Measurements from ENCODE around the gene MDFI.

MDFI gene

DNA sequence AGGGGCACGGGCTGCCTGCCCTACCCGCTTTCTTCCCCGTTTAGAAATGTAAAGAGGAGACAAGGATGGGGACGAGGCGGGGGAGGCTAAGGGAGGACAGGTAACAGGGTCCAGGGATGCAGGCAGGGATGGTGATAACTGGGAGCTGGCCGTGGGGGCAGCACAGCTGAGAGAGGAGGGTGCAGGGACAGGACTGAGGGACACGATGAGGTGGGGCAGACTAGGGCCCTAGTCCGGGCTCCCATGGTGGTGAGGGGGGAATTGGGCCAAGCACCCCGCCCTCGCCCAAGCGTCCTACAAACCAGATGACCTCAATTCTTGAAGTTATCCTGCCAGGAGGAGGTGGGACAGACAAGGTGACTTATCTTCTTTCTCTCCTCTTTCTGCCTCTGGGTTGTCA, 44.4 kb upstream of the MDFI start:
- no peak overlapping the region for H3K4me3 ChIP-seq (ENCODE audit: low read depth, low read length)
- TF ChIP-seq, protein P1, sequence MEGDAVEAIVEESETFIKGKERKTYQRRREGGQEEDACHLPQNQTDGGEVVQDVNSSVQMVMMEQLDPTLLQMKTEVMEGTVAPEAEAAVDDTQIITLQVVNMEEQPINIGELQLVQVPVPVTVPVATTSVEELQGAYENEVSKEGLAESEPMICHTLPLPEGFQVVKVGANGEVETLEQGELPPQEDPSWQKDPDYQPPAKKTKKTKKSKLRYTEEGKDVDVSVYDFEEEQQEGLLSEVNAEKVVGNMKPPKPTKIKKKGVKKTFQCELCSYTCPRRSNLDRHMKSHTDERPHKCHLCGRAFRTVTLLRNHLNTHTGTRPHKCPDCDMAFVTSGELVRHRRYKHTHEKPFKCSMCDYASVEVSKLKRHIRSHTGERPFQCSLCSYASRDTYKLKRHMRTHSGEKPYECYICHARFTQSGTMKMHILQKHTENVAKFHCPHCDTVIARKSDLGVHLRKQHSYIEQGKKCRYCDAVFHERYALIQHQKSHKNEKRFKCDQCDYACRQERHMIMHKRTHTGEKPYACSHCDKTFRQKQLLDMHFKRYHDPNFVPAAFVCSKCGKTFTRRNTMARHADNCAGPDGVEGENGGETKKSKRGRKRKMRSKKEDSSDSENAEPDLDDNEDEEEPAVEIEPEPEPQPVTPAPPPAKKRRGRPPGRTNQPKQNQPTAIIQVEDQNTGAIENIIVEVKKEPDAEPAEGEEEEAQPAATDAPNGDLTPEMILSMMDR (IDR thresholded peaks at IDR 0.05; ENCODE audit: borderline replicate concordance, insufficient read depth, low read depth, low read length): no peak

DNA sequence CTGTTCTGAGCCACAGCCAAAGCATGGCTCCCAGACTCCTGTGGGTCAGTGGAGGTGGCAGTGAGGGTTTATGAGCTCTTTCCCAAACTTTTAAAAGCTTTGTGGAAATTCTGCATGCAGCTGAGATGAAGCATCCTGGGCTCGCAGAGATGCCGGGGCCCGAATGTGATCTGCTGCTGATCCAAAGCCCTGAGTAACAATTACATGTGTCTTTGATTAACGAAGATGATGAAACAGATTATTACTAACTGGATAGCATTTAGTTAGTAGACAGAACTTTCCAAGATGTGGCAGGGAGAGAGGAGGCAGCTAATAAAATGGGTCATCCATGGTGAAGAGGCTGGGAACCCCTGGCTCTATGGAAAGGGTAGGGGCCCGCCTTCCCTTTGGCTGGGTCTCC, 43.9 kb upstream of the MDFI start:
- no peak overlapping the region for H3K4me3 ChIP-seq (ENCODE audit: low read depth, low read length)
- TF ChIP-seq, protein P1 (IDR thresholded peaks at IDR 0.05; ENCODE audit: borderline replicate concordance, insufficient read depth, low read depth, low read length): no peak

DNA sequence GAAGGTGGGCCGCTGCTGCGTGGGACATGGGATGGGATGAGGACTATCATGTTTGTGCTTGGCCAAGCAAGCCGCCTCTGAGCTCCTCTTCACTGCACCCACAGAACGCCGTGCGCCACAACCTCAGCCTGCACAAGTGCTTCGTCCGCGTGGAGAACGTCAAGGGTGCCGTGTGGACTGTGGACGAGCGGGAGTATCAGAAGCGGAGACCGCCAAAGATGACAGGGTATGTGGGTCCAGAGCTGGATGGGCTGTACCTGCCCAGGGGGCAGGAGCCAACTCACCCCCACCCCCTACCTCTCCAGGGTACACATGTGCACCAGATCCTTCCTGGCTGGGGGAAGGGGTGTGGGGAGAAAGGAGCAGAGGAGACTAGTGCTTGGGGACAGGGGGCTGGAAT, 43.5 kb upstream of the MDFI start:
- no peak overlapping the region for H3K4me3 ChIP-seq (ENCODE audit: low read depth, low read length)
- TF ChIP-seq, protein P1 (IDR thresholded peaks at IDR 0.05; ENCODE audit: borderline replicate concordance, insufficient read depth, low read depth, low read length): no peak

DNA sequence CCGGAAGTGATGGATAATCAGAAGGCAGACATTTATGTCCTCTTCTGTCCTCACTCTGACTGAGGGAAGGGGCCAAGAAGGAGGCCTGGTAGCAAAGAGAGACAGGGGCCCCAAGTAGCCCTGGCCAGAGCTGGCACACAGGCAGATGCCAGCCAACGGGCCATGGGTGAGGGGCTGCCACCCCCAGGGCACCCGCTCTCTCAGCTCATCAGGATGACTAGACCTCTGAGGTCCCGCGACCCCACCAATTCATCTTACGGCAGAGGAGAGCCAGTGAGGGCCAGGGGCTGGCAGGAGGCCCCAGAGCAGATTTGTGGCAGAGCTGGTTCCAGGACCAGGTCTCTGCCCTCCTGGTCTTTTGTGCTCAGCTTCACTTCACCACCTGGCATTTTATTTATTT, 43.1 kb upstream of the MDFI start:
- no peak overlapping the region for H3K4me3 ChIP-seq (ENCODE audit: low read depth, low read length)
- TF ChIP-seq, protein P1 (IDR thresholded peaks at IDR 0.05; ENCODE audit: borderline replicate concordance, insufficient read depth, low read depth, low read length): no peak

DNA sequence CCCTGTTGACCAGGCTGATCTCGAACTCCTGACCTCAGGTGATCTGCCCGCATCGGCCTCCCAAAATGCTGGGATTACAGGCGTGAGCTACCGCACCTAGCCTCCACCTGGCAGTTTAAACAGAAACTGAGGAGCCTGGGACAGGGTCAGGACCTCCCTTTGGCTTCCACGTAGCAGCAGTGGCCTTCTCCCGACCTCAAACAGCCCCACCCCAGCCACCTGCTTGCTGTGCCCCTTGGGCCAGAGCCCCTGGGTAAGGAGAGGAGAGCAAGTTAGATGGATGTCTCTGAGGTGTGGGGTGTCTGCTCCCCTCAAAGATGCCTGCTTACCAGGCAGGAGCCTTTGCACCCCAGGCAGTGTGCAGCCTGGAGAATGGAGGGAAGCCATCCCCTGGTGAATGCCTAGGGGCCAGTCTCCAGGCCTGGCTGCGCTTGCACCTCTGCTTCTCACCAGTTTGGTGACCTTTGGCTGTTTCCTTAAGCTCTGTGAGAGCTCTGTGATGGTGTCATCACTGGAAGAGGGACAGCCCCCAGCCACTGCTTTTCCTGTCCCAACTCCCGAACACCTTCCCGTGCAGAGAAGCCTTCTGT, 42.1 kb upstream of the MDFI start:
- no peak overlapping the region for H3K4me3 ChIP-seq (ENCODE audit: low read depth, low read length)
- TF ChIP-seq, protein P1 (IDR thresholded peaks at IDR 0.05; ENCODE audit: borderline replicate concordance, insufficient read depth, low read depth, low read length): no peak

DNA sequence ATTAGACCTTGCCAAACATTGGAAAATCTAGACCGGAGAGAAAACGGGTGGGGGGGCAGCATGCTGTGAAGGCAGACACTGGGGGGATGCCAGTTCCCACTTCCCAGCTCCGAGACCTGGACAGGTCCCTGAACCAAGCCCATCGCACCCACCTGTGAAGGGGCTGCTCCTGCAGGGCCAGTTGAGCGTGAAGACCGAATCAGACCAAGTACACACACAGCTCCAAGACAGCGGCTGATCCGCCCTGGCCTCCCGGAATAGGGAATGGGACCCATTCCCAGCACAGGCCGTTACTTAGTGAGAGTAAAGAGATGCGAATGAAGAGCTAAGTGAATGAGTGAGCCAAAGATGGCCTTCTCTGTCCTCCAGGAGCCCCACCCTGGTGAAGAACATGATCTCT, 41.5 kb upstream of the MDFI start:
- TF ChIP-seq, protein P1 (IDR thresholded peaks at IDR 0.05; ENCODE audit: borderline replicate concordance, insufficient read depth, low read depth, low read length): no peak
- no peak overlapping the region for H3K4me3 ChIP-seq (ENCODE audit: low read depth, low read length)

DNA sequence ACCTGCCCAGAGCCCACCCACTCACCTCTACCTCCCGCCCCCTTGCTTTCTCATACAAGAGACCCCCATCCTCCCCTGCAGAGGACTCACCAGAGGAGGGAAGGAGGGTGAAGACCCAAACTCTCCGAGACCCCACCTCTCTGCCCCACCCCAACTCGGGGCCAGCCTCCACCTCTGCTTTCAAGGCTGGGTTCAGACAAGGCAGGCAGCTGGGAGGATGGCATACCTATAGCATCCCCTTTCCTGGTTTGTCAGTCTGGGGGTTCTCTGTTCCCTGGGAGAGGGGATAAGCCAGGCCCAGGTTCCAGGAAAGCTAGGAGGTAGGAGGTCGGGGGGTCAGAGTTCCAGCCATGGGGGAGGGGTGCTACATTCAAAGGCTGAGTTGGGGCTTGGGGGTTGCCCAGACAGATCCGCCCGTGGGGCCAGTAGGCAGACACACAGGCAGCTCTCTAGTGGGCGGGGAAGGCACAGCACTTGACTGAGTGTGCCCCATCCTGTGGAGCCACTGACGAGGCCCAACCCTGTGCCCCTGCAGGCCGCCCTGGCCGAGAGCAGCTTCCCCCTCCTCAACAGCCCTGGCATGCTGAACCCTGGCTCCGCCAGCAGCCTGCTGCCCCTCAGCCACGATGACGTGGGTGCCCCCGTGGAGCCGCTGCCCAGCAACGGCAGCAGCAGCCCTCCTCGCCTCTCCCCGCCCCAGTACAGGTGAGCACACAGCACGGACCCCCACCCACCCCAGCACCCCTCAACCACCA, 40.8 kb upstream of the MDFI start:
- TF ChIP-seq, protein P1 (IDR thresholded peaks at IDR 0.05; ENCODE audit: borderline replicate concordance, insufficient read depth, low read depth, low read length): no peak

More for the DNA sequence above, 40.8 kb upstream of the MDFI start:
- no peak overlapping the region for H3K4me3 ChIP-seq (ENCODE audit: low read depth, low read length)

Measured in GM12875 (cell line).